DND-41 (cell line): ENCODE measurements around the gene TNF.

Source experiments
- ATAC-seq: fragments of 200-7000 bp; cut with Tn5 transposase; 3 replicates; pipeline ENCODE4 v1.9.1; 2021; ENCODE audit warnings: low read depth; ENCODE audit not compliant: insufficient read depth
- DNase-seq: peaks from one replicate; pipeline ENCODE4 v3.0.0-alpha.2; 2020
- H2AFZ ChIP-seq: 2 replicates; pipeline ENCODE4 v1.6.0; 2012; ENCODE audit warnings: low read depth, low read length
- H3K27ac ChIP-seq: 2 replicates; pipeline ENCODE4 v1.5.1; 2012; ENCODE audit warnings: low read length, inconsistent platforms
- H3K27me3 ChIP-seq: fragments of 200-600 bp; sonication (generic); 2 replicates; pipeline ENCODE4 v1.6.0; 2012; ENCODE audit warnings: low read length, mild to moderate bottlenecking, inconsistent platforms; ENCODE audit not compliant: insufficient read depth, poor library complexity
- H3K36me3 ChIP-seq: 2 replicates; pipeline ENCODE4 v1.5.1; 2012; ENCODE audit warnings: low read length, inconsistent platforms; ENCODE audit not compliant: insufficient read depth
- H3K4me1 ChIP-seq: 2 replicates; pipeline ENCODE4 v1.5.1; 2012; ENCODE audit warnings: mild to moderate bottlenecking, low read length; ENCODE audit not compliant: insufficient read depth
- H3K4me2 ChIP-seq: 2 replicates; pipeline ENCODE4 v1.6.0; 2012; ENCODE audit warnings: mild to moderate bottlenecking, moderate library complexity, low read length, inconsistent platforms; ENCODE audit not compliant: insufficient read depth
- H3K4me3 ChIP-seq, 2 experiments: fragments of 200-600 bp in 1 of 2; shearing (Covaris generic) in 1 of 2; 2 replicates each; pipeline ENCODE4 v1.5.1; 2012 to 2016; ENCODE audit warnings: inconsistent platforms in 2 of 2, low read length in 2 of 2, mild to moderate bottlenecking in 2 of 2, low read depth in 1 of 2, moderate library complexity in 1 of 2
- H3K79me2 ChIP-seq: 2 replicates; pipeline ENCODE4 v1.6.0; 2012; ENCODE audit warnings: low read length, inconsistent platforms; ENCODE audit not compliant: insufficient read depth
- H3K9ac ChIP-seq: 2 replicates; pipeline ENCODE4 v1.6.0; 2012; ENCODE audit warnings: low read depth, mild to moderate bottlenecking, inconsistent platforms, low read length, moderate library complexity
- H3K9me3 ChIP-seq: 2 replicates; pipeline ENCODE4 v1.5.1; 2012; ENCODE audit warnings: low read length, moderate library complexity, mild to moderate bottlenecking, inconsistent platforms; ENCODE audit not compliant: insufficient read depth, severe bottlenecking
- H4K20me1 ChIP-seq: 2 replicates; pipeline ENCODE4 v1.6.0; 2012; ENCODE audit warnings: low read length; ENCODE audit not compliant: insufficient read depth
- CTCF ChIP-seq: IDR thresholded peaks from 2 replicates; pipeline ENCODE4 v1.5.1; 2012; ENCODE audit warnings: borderline replicate concordance, low read length, moderate library complexity, mild to moderate bottlenecking; ENCODE audit not compliant: poor library complexity, severe bottlenecking; ENCODE audit errors: extremely low read depth
- EZH2 ChIP-seq: IDR thresholded peaks from 3 replicates; pipeline ENCODE4 v1.6.1; 2012; ENCODE audit warnings: borderline replicate concordance, low read depth, mild to moderate bottlenecking, moderate library complexity, low read length, inconsistent platforms; ENCODE audit not compliant: severe bottlenecking

The TNF gene

GRCh38 chr6:31541658-31542521 lies 33.5 kb upstream of the TNF start, which contains the start of gene DDX39B:
Gene DDX39B (minus strand): TSS chr6:31542003. CDS start chr6:31540532, 1,471 bp downstream.
- Histone ChIP-seq H3K36me3 (peaks cover 46% of the 10 kb centered on the region), H3K27ac (peak within 1 kb of the TSS; percentile 98), H3K4me1 (peaks cover 61% of the 10 kb centered on the region), H2AFZ (peak within 1 kb of the TSS; percentile 86), H3K4me3 (peak within 1 kb of the TSS; percentile 72 to 80), H4K20me1 (peaks cover 39% of the 10 kb centered on the region), H3K9me3 (no peaks in the 10 kb centered on the region), H3K27me3 (no peaks in the 10 kb centered on the region), H3K4me2 (peak within 1 kb of the TSS; percentile 91), H3K79me2 (peaks cover 73% of the 10 kb centered on the region), H3K9ac (peak within 1 kb of the TSS; percentile 87)
- TF ChIP-seq EZH2 (no peak), CTCF (no peak)
- ATAC-seq (peak; percentile 80), DNase-seq (peak; percentile 97)

- peaks cover 33% of the 10 kb centered on the region for H3K36me3 ChIP-seq
- no peaks in the 10 kb centered on the region for H3K27me3 ChIP-seq
- H3K27ac ChIP-seq, result no peak overlapping the region
- no peak overlapping the region for H3K4me3 ChIP-seq
- DNase-seq (no peak), ATAC-seq (no peak)
- no peaks in the 10 kb centered on the region for H3K9me3 ChIP-seq
- H2AFZ ChIP-seq, result no peak overlapping the region
- peak overlapping the region; percentile 87; the same call in 1 of the 2 replicates for H3K9ac ChIP-seq
- peaks cover 24% of the 10 kb centered on the region for H4K20me1 ChIP-seq
- H3K79me2 ChIP-seq, result peaks cover 69% of the 10 kb centered on the region
- peaks cover 63% of the 10 kb centered on the region for H3K4me1 ChIP-seq
- TF ChIP-seq EZH2 (no peak), CTCF (no peak)
- peak overlapping the region; percentile 69 for H3K4me2 ChIP-seq
These were observed 31.7 kb upstream of the TNF start for GRCh38 chr6:31543639-31544038.

- Histone ChIP-seq H3K4me1 (peaks cover 63% of the 10 kb centered on the region), H3K36me3 (peaks cover 33% of the 10 kb centered on the region), H3K4me3 (no peak overlapping the region), H3K79me2 (peaks cover 69% of the 10 kb centered on the region), H3K4me2 (no peak overlapping the region), H3K27ac (no peak overlapping the region), H3K9ac (no peak overlapping the region), H4K20me1 (peaks cover 14% of the 10 kb centered on the region), H3K27me3 (no peaks in the 10 kb centered on the region), H2AFZ (no peak overlapping the region), H3K9me3 (no peaks in the 10 kb centered on the region)
- ATAC-seq, result no peak
- no peak for DNase-seq
- no peak for TF ChIP-seq CTCF
- TF ChIP-seq EZH2, result no peak
These were observed 30.7 kb upstream of the TNF start for GRCh38 chr6:31544676-31545075.
